ENCODE data around the gene MYL10.

Gene MYL10

GRCh38 chr7:101595246-101595645, 33.9 kb downstream of the MYL10 start:
- H3K18ac ChIP-seq (ENCODE audit: low read depth in 1 of 2, low read length in 2 of 2), result no peak overlapping the region
- no peak overlapping the region for H3K4me2 ChIP-seq (ENCODE audit: low read length, poor library complexity, severe bottlenecking)
- H3K27me3 ChIP-seq (ENCODE audit: control insufficient read depth in 1 of 2, insufficient read depth in 1 of 2, low read length in 2 of 2), result peaks cover 23 to 59% of the 10 kb centered on the region in 2 experiments
- H3K4me1 ChIP-seq (ENCODE audit: control insufficient read depth, insufficient read depth, low read depth, low read length), result peaks cover 8% of the 10 kb centered on the region
- DNase-seq, result no peak
- H2AK5ac ChIP-seq (ENCODE audit: low read length, severe bottlenecking), result no peak overlapping the region
- H3K14ac ChIP-seq (ENCODE audit: low read length in 2 of 2), result no peak overlapping the region
- H2AFZ ChIP-seq (ENCODE audit: low read depth, low read length), result no peak overlapping the region
- H3K9ac ChIP-seq (ENCODE audit: low read length), result no peak overlapping the region
- no peak overlapping the region for H2BK15ac ChIP-seq (ENCODE audit: low read depth, poor library complexity, severe bottlenecking)
- H2BK5ac ChIP-seq (ENCODE audit: low read depth, low read length, poor library complexity, severe bottlenecking), result no peak overlapping the region
- H3K4me3 ChIP-seq (ENCODE audit: insufficient read depth in 1 of 2, low read depth in 1 of 2, low read length in 2 of 2), result no peak overlapping the region
- H2BK12ac ChIP-seq (ENCODE audit: low read length in 2 of 2), result no peak overlapping the region
- H4K8ac ChIP-seq (ENCODE audit: low read length), result no peak overlapping the region
- no peak overlapping the region for H2BK120ac ChIP-seq (ENCODE audit: low read depth, low read length)
- H3K23ac ChIP-seq (ENCODE audit: low read length in 2 of 2), result no peak overlapping the region
- H3K4ac ChIP-seq (ENCODE audit: low read depth in 1 of 2, low read length in 2 of 2), result no peak overlapping the region
- H3K36me3 ChIP-seq (ENCODE audit: control insufficient read depth in 1 of 2, insufficient read depth in 2 of 2, low read depth in 1 of 2, low read length in 2 of 2), result no peaks in the 10 kb centered on the region
- WGBS, result 100% methylated on average over 1 of the region's 1 CpG
- no peak overlapping the region for H3K27ac ChIP-seq (ENCODE audit: low read length, poor library complexity, severe bottlenecking)
- H4K91ac ChIP-seq (ENCODE audit: low read length), result no peak overlapping the region
- H3K79me1 ChIP-seq (replicated peaks; ENCODE audit: low read length, poor library complexity, severe bottlenecking), result no peaks in the 10 kb centered on the region
- no peaks in the 10 kb centered on the region for H3K9me3 ChIP-seq (ENCODE audit: control insufficient read depth, low read length)

- Histone ChIP-seq H3K36me3 (ENCODE audit: control insufficient read depth in 1 of 2, insufficient read depth in 2 of 2, low read depth in 1 of 2, low read length in 2 of 2) (no peaks in the 10 kb centered on the region), H3K23ac (ENCODE audit: low read length in 2 of 2) (no peak overlapping the region)
- 85% methylated on average over 3 of the region's 3 CpGs for WGBS
Measured at GRCh38 chr7:101594790-101595189, 34.3 kb downstream of the MYL10 start.

DNA sequence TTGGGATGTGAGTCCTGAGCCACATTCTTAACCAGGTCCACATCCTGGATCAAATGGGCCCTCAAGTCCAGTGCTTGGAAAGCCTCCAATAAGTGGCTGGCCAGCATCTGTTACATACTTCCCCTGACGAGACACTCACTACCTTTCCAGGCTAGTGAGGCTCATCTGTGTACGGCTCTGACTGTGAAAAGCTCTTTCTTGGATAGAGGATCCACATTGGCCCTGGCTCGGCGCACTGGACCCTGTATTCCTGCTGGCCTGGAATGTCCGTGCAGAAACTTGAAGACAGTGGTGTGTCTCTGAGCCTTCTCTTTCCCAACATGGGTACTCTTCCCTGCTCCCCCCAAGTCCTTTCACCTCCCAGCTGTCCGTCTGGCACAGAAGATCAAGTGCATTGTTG, 35.5 kb downstream of the MYL10 start:
- 87% methylated on average over 6 of the region's 6 CpGs for WGBS

More at GRCh38 chr7:101594790-101595189, 34.3 kb downstream of the MYL10 start:
- Histone ChIP-seq H2BK5ac (ENCODE audit: low read depth, low read length, poor library complexity, severe bottlenecking) (no peak overlapping the region), H3K4ac (ENCODE audit: low read depth in 1 of 2, low read length in 2 of 2) (no peak overlapping the region), H2BK15ac (ENCODE audit: low read depth, poor library complexity, severe bottlenecking) (no peak overlapping the region), H3K27ac (ENCODE audit: low read length, poor library complexity, severe bottlenecking) (no peak overlapping the region), H3K4me2 (ENCODE audit: low read length, poor library complexity, severe bottlenecking) (no peak overlapping the region), H2AFZ (ENCODE audit: low read depth, low read length) (no peak overlapping the region), H3K4me1 (ENCODE audit: control insufficient read depth, insufficient read depth, low read depth, low read length) (peaks cover 8% of the 10 kb centered on the region), H3K27me3 (ENCODE audit: control insufficient read depth in 1 of 2, insufficient read depth in 1 of 2, low read length in 2 of 2) (peaks cover 23 to 58% of the 10 kb centered on the region in 2 experiments), H2AK5ac (ENCODE audit: low read length, severe bottlenecking) (no peak overlapping the region), H3K14ac (ENCODE audit: low read length in 2 of 2) (no peak overlapping the region), H4K8ac (ENCODE audit: low read length) (no peak overlapping the region), H2BK12ac (ENCODE audit: low read length in 2 of 2) (no peak overlapping the region), H3K9ac (ENCODE audit: low read length) (no peak overlapping the region), H3K9me3 (ENCODE audit: control insufficient read depth, low read length) (no peaks in the 10 kb centered on the region), H3K4me3 (ENCODE audit: insufficient read depth in 1 of 2, low read depth in 1 of 2, low read length in 2 of 2) (no peak overlapping the region), H2BK120ac (ENCODE audit: low read depth, low read length) (no peak overlapping the region), H3K79me1 (replicated peaks; ENCODE audit: low read length, poor library complexity, severe bottlenecking) (no peaks in the 10 kb centered on the region), H4K91ac (ENCODE audit: low read length) (no peak overlapping the region), H3K18ac (ENCODE audit: low read depth in 1 of 2, low read length in 2 of 2) (no peak overlapping the region)
- DNase-seq, result no peak

GRCh38 chr7:101591504-101591903, 37.6 kb downstream of the MYL10 start:
- H2BK120ac ChIP-seq (ENCODE audit: low read depth, low read length), result no peak overlapping the region
- no peaks in the 10 kb centered on the region for H3K79me1 ChIP-seq (replicated peaks; ENCODE audit: low read length, poor library complexity, severe bottlenecking)
- no peak overlapping the region for H3K18ac ChIP-seq (ENCODE audit: low read depth in 1 of 2, low read length in 2 of 2)
- no peak overlapping the region for H4K8ac ChIP-seq (ENCODE audit: low read length)
- peaks cover 23 to 54% of the 10 kb centered on the region in 2 experiments for H3K27me3 ChIP-seq (ENCODE audit: control insufficient read depth in 1 of 2, insufficient read depth in 1 of 2, low read length in 2 of 2)
- H4K91ac ChIP-seq (ENCODE audit: low read length), result no peak overlapping the region
- no peak overlapping the region for H2BK15ac ChIP-seq (ENCODE audit: low read depth, poor library complexity, severe bottlenecking)
- no peak overlapping the region for H2BK5ac ChIP-seq (ENCODE audit: low read depth, low read length, poor library complexity, severe bottlenecking)
- DNase-seq, result no peak
- H3K4me1 ChIP-seq (ENCODE audit: control insufficient read depth, insufficient read depth, low read depth, low read length), result peaks cover 1% of the 10 kb centered on the region
- no peak overlapping the region for H3K27ac ChIP-seq (ENCODE audit: low read length, poor library complexity, severe bottlenecking)
- H3K4ac ChIP-seq (ENCODE audit: low read depth in 1 of 2, low read length in 2 of 2), result no peak overlapping the region
- no peak overlapping the region for H2AK5ac ChIP-seq (ENCODE audit: low read length, severe bottlenecking)
- H3K36me3 ChIP-seq (ENCODE audit: control insufficient read depth in 1 of 2, insufficient read depth in 2 of 2, low read depth in 1 of 2, low read length in 2 of 2), result no peaks in the 10 kb centered on the region
- no peak overlapping the region for H3K4me3 ChIP-seq (ENCODE audit: insufficient read depth in 1 of 2, low read depth in 1 of 2, low read length in 2 of 2)
- no peak overlapping the region for H3K14ac ChIP-seq (ENCODE audit: low read length in 2 of 2)
- H2AFZ ChIP-seq (ENCODE audit: low read depth, low read length), result no peak overlapping the region
- no peak overlapping the region for H2BK12ac ChIP-seq (ENCODE audit: low read length in 2 of 2)
- H3K4me2 ChIP-seq (ENCODE audit: low read length, poor library complexity, severe bottlenecking), result no peak overlapping the region
- no peak overlapping the region for H3K23ac ChIP-seq (ENCODE audit: low read length in 2 of 2)
- no peak overlapping the region for H3K9ac ChIP-seq (ENCODE audit: low read length)
- H3K9me3 ChIP-seq (ENCODE audit: control insufficient read depth, low read length), result no peaks in the 10 kb centered on the region
- 61% methylated on average over 2 of the region's 2 CpGs for WGBS

More for the DNA sequence above, 35.5 kb downstream of the MYL10 start:
- no peak overlapping the region for H3K23ac ChIP-seq (ENCODE audit: low read length in 2 of 2)
- no peak for DNase-seq
- no peak overlapping the region for H2BK15ac ChIP-seq (ENCODE audit: low read depth, poor library complexity, severe bottlenecking)
- no peak overlapping the region for H2BK120ac ChIP-seq (ENCODE audit: low read depth, low read length)
- H3K4me2 ChIP-seq (ENCODE audit: low read length, poor library complexity, severe bottlenecking), result no peak overlapping the region
- no peaks in the 10 kb centered on the region for H3K9me3 ChIP-seq (ENCODE audit: control insufficient read depth, low read length)
- H2AK5ac ChIP-seq (ENCODE audit: low read length, severe bottlenecking), result no peak overlapping the region
- no peaks in the 10 kb centered on the region for H3K79me1 ChIP-seq (replicated peaks; ENCODE audit: low read length, poor library complexity, severe bottlenecking)
- no peak overlapping the region for H3K4me3 ChIP-seq (ENCODE audit: insufficient read depth in 1 of 2, low read depth in 1 of 2, low read length in 2 of 2)
- no peak overlapping the region for H3K27ac ChIP-seq (ENCODE audit: low read length, poor library complexity, severe bottlenecking)
- no peak overlapping the region for H4K8ac ChIP-seq (ENCODE audit: low read length)
- no peak overlapping the region for H2AFZ ChIP-seq (ENCODE audit: low read depth, low read length)
- H3K27me3 ChIP-seq (ENCODE audit: control insufficient read depth in 1 of 2, insufficient read depth in 1 of 2, low read length in 2 of 2), result peaks cover 23 to 55% of the 10 kb centered on the region in 2 experiments
- H3K4me1 ChIP-seq (ENCODE audit: control insufficient read depth, insufficient read depth, low read depth, low read length), result peaks cover 2% of the 10 kb centered on the region
- H2BK5ac ChIP-seq (ENCODE audit: low read depth, low read length, poor library complexity, severe bottlenecking), result no peak overlapping the region
- H2BK12ac ChIP-seq (ENCODE audit: low read length in 2 of 2), result no peak overlapping the region
- H3K18ac ChIP-seq (ENCODE audit: low read depth in 1 of 2, low read length in 2 of 2), result no peak overlapping the region
- H3K9ac ChIP-seq (ENCODE audit: low read length), result no peak overlapping the region
- H3K14ac ChIP-seq (ENCODE audit: low read length in 2 of 2), result no peak overlapping the region
- no peaks in the 10 kb centered on the region for H3K36me3 ChIP-seq (ENCODE audit: control insufficient read depth in 1 of 2, insufficient read depth in 2 of 2, low read depth in 1 of 2, low read length in 2 of 2)
- H4K91ac ChIP-seq (ENCODE audit: low read length), result no peak overlapping the region
- H3K4ac ChIP-seq (ENCODE audit: low read depth in 1 of 2, low read length in 2 of 2), result no peak overlapping the region

Measured in mesenchymal stem cell (in vitro differentiated cells and primary cell).